ENCODE data around the gene MCF2L2.

The MCF2L2 gene

GRCh38 chr3:183227586-183227985 lies 200.8 kb downstream of the MCF2L2 start:
- DNase-seq: no peak

DNA sequence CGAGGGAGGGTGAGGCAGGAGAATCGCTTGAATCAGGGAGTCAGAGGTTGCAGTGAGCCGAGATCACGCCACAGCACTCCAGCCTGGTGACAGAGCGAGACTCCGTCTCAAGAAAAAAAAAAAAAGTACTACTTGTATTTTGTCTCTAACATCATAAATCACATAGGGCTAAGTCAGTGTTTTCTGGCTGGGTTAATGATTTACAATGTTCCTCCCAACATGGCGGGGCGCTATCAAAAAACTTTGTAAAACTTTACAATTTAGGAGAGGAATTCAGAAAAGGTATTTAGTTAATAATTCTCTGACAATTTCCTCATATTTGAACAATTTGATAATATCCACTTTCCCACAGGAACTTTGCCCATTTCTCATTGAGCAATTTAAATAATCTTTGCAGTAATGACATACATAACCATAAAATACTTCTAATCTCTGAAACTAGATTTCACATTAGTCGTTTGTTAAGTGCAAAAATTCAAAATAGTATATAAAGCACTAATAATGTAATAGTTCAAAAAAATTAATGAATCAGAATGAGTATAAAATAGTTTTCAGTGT lies 202.0 kb downstream of the MCF2L2 start:
- DNase-seq: no peak

- DNase-seq: no peak
Observed at GRCh38 chr3:183224180-183224970, 204.0 kb downstream of the MCF2L2 start.

GRCh38 chr3:183222631-183223235 lies 205.7 kb downstream of the MCF2L2 start:
- no peak for DNase-seq

GRCh38 chr3:183220828-183221227 lies 207.6 kb downstream of the MCF2L2 start:
- DNase-seq: peak; percentile 16

- DNase-seq: no peak
Observed at GRCh38 chr3:183218826-183219225, 209.6 kb downstream of the MCF2L2 start.

DNA sequence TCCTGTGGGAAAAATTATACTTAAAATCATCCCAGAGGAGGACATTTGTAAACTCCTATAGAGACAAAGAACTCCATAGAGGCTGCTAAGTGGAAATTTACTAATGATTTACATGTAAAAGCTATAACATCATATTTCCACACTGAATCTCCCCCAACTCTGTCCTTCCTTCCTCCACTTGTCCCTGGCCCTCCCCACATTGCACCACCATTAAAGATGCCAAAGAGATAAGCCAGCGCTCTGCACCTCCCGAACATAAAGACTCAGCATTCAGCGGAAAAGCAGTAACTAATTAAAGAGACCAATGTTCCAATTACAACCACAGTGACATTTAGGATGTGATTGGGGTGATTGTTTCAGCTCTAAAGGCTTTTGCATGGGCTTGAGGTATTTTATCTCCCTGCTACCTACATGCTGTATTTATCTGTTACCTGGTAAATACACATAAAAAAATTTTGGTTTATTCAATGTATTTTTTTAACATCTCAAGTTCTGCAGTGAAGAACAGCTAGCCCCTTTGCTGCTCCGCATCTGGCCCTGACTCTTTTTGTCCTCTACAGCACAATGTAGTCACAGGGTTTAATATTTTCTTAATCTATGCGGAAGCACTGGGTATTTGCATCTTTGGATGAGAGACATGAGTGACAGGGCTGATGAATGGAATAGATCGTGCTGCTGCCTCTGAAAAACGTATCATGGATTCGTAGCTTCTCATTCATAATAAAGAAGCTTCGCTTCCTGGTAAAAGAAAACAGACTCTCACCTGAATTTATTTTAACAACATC lies 210.7 kb downstream of the MCF2L2 start:
- no peak for DNase-seq

- DNase-seq: no peak
Observed at GRCh38 chr3:183215591-183216202, 212.7 kb downstream of the MCF2L2 start.

DNA sequence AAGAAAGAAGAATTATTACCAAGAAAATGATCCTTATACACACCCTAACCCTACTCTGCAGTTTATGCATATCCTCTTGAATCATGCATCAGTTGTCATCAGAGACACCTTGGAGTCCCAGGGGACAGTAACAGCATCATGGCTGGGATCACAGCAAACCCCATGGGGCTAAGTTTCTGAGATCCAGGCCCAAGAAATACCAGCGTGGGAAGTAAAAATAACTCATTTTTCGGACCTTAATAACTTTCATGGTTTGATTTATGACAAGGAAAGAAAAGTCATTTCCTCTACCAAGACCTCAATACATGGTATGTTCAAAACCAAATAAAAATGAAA lies 214.2 kb downstream of the MCF2L2 start:
- DNase-seq: no peak

DNA sequence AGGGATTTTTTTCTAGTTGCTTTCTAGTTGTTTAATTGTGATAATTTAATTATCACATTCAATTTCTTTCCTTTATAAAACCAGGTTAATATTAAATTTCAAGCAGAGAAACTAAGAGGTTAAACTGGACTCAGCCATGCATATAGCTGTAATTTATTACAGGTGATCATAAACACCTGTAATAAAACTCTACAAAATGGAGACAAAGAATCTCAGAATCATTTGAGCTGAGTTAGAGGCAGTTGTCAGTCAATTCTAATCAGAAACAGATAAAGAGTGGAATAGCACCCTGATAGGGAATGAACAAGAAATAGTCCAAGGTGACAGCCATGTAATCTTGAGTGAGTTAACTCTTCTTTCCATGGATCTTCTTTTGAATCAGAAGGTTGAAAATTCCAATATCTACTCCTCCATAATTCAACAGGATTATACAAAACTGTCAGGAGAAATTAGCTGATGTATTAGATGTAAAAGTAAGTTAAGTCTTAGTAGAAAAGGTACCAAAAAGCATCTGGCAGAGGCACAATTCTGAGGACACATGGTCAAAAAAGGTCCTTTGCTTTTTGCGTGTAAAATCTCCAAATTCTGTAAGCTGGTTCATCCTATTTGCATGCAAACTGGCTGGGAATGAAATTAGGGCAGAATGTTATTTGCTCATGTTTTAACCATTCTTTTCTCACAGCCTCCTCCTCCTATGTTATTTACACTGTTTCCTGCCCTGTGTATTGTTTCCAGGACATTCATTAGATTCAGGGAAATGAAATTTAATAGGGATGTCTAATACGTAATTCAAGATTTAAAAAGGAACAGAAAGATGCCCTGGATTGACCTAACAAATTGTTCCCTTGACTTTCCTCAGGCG lies 214.8 kb downstream of the MCF2L2 start:
- no peak for DNase-seq

- no peak for DNase-seq
Observed at GRCh38 chr3:183212565-183212964, 215.9 kb downstream of the MCF2L2 start.

DNA sequence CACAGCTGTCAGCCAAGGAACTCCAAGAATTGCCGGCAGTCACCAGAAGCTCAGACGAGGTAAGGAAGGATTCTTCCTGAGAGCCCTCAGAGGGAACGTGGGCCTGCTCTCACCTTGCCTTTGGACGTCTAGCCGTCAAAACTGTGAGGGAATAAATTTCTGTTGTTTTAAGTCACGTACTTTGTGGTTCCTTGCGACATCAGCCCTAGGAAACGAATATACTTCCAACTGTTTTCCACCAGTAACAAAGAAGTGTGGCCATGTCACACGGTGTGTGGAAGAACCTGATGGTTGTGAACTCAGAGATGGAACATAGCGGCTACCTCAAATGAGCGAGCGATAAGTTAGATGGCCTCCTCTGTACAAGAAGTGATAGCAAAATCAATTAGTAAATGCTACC lies 216.3 kb downstream of the MCF2L2 start:
- DNase-seq: no peak

GRCh38 chr3:183211352-183211751 lies 217.1 kb downstream of the MCF2L2 start:
- DNase-seq: no peak

DNA sequence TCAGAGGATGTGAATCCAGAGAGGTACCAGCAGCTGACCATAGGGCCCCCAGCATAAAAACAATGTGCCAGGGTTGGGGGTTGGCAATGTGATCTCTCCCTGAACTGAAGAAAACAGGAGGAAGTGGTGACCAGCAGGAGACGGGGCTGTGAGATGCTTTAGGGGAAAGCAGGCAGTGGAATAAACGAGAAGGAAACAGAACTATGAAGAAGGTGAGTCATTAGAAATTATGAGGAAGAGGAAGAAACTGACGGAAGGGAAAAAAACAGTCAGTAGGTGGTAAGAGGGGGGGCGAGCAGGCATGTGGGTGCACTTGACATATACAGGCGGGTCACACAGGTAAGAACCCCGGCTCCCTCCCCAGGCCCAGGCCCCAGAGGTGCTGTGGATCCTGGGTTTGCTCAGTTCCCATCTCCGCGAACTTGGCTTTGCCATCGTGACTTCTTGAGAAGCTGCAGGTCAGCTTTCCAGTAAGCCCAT lies 217.5 kb downstream of the MCF2L2 start:
- DNase-seq: no peak

- DNase-seq: no peak
Observed at GRCh38 chr3:183210341-183210740, 218.1 kb downstream of the MCF2L2 start.

DNA sequence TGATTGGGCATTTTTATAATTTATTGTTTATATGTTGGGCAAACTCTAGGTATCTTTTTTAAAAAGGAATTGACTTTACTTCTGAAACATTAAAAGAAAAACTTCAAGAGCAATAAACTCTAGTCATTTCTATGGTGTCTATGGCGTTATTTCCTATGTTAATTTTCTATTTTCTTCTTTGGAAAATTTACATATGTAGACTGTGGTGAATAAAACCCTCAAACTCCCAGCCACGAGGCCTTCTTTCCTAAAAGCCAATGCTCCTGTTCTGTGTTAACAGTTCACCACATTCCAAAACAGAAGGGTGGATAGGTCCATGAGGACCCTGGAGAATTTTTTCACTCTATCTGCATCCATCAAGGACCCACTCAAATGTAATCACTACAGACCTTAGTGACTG lies 219.6 kb downstream of the MCF2L2 start:
- no peak for DNase-seq

DNA sequence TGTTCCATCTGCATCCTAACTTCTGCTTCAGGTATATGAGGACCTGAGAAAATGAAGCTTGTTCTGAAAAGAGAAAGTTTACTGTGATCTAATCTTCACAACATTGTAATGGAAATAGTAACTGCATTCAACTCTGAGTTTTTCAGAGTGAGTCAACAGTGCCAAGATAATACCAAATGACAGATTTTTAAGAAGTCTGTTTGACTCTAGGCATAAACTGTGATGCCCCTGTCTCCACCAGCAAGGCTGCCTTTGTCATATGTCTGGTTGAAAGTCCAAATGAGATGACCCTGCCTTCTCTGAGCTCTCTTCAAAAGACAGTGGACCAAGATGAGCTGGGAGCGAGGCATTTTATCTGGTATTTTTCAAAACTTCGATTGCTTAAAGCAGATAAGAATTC lies 220.2 kb downstream of the MCF2L2 start:
- DNase-seq: no peak

- DNase-seq: no peak
Observed at GRCh38 chr3:183203670-183204069, 224.7 kb downstream of the MCF2L2 start.

DNA sequence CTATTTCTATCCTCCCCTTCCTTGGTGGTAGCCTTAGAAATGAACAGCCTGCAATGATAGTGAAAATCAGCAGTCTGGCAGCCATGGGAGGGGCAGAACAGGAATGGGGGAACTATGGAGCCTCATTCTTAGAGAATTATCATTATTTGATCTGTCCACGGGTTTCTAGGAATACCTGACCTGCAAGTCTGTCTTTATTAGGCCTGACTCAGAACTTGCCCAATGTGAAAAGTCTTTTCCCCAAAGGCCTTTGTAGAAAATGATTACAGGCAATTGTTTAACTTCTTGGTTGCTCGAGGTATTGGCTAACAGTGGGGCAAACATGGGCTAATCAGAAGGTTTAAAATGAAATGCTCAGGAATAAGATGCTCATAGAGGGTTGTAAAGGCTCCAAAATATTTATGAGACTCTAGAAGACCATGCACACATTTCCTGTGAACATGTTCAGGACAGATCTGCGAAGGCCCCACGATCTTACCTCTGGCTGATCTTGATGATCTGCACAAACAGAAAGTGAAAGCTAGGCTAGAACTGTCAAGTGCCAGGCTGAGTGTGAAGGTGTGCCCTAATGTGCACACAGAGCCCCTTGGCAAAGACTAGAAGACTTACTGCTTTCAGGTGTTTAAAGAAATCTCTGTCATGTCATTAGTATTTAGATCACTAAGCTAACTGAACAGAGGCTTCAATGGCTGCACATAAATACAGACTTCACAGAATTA lies 226.3 kb downstream of the MCF2L2 start:
- DNase-seq: no peak

DNA sequence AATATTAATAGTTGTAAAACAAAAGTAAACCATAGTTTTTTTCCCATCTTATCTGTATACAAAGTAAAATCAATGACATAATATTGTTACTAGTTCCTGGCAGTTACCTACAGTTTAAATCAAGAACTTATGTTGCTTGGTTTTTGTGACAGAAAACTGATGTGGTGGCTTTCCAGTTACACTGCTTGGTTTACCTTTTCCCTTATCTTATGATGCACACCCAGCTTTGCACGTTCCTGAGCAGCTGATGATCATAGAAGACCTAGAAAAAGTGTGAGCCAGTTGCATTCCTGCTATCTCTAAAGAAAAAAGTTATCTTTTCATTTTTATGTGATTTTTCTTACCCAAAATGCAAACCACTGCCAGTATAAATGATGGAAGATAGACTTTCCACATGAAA lies 229.5 kb downstream of the MCF2L2 start:
- DNase-seq: no peak

DNA sequence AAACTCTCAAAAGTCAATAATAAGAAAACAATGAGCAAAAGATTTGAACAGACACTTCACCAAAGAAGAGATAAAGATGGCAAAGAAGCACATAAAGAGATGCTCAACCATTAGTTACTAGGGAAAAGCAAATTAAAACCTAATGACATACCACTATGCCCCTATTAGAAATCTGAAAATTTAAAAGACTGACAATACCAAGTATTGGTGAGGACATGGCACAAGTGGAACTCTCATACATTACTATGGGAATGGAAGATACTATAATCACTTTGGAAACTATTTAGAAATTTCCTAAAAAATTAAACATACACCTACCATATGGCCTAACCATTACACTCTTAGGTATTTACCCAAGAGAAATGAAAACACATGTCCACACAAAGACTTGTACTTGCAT lies 230.7 kb downstream of the MCF2L2 start:
- DNase-seq: no peak
